K562 treated with DMSO at 1 percent for 12 hours (cell line): Measurements from ENCODE around the gene TRNAU1AP. TPM values are rescaled to one million over a fixed set of nuclear protein-coding genes. Genes with fewer than 3 reads are reported as not detected.

Experiments used
- total RNA-seq: library from RNA; unstranded; fragments of 300-600 nt; gene quantifications from 2 replicates; pipeline ENCODE4 v1.2.3, GENCODE V29; 2022; ENCODE audit not compliant: insufficient read depth

The TRNAU1AP gene
- 33.6 and 39.1 TPM in 2 replicates for total RNA-seq

DNA sequence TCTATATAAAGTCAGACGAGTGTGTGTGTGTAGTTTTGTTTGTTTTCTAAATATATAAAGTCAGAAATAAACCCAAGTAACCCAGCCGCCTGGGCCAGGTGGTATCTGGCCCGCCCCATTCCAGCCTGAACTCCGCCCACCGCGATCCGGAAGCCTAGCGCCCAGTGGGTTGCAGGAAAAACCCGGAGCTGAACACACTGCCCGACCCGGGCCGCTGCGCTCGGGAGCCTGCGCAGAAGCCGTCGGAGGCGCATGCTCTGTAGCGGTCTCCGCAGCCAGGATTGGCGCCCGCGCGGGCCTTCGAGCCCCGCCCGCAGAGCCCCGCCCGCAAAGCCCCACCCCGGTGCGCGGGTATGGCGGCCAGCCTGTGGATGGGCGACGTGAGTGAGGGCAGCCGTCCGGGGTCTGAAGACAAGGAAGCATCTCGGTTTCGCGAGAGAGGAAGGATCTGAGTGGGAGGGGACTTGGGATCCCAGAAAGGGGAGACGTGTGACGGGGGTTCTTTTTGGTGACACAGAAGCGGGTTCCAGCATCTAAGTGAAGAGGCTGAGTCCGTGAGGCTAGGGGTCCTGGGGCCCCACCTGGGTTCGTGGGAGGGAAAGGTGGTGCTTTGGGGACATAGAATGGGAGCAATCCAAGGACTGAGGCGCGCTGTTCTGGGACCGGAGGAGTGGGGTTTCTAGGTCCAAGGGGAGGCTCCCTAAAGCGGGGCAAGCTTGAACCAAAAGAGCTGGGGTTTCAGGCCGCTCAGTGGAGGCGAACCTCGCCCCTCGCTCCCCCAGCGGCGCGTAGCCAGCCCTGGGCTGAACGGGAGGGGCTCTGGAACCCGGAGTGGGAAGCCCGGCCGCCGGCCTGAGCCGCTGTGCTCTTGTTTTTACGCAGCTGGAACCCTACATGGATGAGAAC lies at the start of gene TRNAU1AP:
TSS of gene TRNAU1AP (plus strand) at position 328 of the 906 bp plus-strand sequence. CDS start at position 354, 26 bp downstream.

DNA sequence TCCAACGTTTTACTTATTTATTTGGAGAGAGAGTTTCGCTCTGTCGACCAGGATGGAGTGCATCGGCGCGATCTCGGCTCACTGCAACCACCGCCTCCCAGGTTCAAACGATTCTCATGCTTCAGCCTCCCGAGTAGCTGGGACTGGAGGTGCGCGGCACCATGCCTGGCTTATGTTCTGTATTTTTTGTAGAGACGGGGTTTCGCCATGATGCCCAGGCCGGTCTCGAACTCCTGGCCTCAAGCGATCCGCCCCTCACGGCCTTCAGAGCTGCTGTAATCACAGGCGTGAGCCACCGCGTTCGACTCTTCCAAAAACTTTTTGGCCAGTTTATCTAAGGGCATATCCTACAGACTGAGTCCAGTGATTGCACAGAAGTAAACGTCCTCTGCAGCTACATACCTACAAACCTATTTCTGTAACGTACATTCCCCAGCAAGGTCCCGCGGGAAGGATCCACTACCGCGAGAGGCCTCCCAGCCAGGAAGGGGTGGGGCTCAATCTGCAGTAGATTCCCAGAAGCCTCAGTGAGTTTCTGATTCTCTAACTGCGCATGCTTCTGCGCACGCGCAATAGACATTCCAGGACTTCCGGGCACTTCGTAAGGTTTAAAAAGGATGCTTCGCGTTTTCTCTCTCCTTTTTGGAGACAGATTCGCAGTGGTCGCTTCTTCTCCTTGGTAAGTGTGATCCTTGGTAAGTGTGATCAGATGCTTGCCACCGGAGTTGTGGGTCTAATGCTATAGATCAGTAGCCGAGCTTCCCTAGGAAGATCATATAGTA lies 47.3 kb upstream of the TRNAU1AP start, which contains the start of gene RCC1:
TSS of gene RCC1 (plus strand) at position 638 of the 782 bp plus-strand sequence. CDS start 23,824 bp downstream, outside the sequence.

DNA sequence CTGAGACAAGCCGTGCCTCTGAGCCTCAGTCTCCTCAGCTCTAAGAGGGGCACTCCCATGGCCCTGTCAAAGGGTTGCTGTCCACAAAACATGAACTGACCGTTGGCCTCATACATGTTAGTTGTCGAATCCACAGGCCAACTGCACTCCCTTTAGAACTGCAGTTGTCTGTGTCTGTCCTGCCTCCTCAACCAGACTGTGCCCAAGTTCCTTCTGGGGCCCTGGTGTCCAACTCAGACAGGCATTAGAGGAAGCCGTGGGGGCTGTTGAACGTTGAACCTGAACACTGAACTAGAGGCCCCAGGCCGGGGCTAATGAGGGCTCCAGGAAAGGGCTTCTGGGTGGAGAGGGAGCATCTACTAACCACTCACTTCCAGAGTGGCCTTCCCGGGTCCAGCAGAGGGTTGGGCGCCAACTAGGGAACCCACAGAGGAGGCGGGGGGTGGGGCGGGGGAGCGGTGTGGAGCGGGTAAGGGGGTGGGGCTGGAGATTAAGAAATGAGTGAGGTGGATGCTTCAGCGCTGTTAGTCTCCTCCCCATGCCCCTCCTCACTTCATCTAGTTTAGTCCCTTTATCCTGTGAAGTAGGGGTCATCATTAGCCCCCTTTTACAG lies 38.9 kb downstream of the TRNAU1AP start, which contains the start of gene RAB42:
TSS of gene RAB42 (plus strand) at position 558 of the 613 bp plus-strand sequence. CDS start 247 bp downstream, outside the sequence.

Other genes with a start within 250 kb of the TRNAU1AP start
- 33.1 and 36.1 TPM in 2 replicates for gene MED18, start 224.0 kb upstream of the TRNAU1AP start, total RNA-seq
- gene PHACTR4, start 183.3 kb upstream of the TRNAU1AP start, total RNA-seq, result 16.7 and 35.0 TPM in 2 replicates
- 131 and 197 TPM in 2 replicates for gene RCC1, start 47.0 kb upstream of the TRNAU1AP start, total RNA-seq
- 0.75 and 0.97 TPM in 2 replicates for gene RAB42, start 39.2 kb downstream of the TRNAU1AP start, total RNA-seq
- 33.3 and 49.4 TPM in 2 replicates for gene TAF12, start 90.0 kb downstream of the TRNAU1AP start, total RNA-seq
- not detected in 2 replicates for gene RNU11, start 95.5 kb downstream of the TRNAU1AP start, total RNA-seq
- gene GMEB1, start 115.7 kb downstream of the TRNAU1AP start, total RNA-seq, result 7.1 and 14.2 TPM in 2 replicates
- gene YTHDF2, start 183.9 kb downstream of the TRNAU1AP start, total RNA-seq, result 31.3 and 79.7 TPM in 2 replicates